ENCODE results near the gene TTC7B. TPM values are rescaled to one million over a fixed set of nuclear protein-coding genes. Genes with fewer than 3 reads are reported as not detected.

The TTC7B gene
- total RNA-seq, 1 experiment from 2014 or later, result 70.6 TPM

GRCh38 chr14:90491911-90492531 is 324.2 kb downstream of the TTC7B start:
- Histone ChIP-seq H3K27ac (ENCODE audit: low read depth, low read length) (no peak overlapping the region), H3K9me2 (ENCODE audit: insufficient read depth) (no peaks in the 10 kb centered on the region), H3K4me2 (ENCODE audit: low read length) (no peak overlapping the region), H3K4me3 (replicated peaks in 1 of 2; ENCODE audit: low read depth in 1 of 2, low read length in 2 of 2) (no peak overlapping the region), H3K27me3 (ENCODE audit: insufficient read depth, low read length) (no peaks in the 10 kb centered on the region), H3K9me3 (ENCODE audit: control insufficient read depth in 1 of 2, insufficient read depth in 1 of 2, low read depth in 1 of 2, low read length in 2 of 2) (no peaks in the 10 kb centered on the region), H4K20me1 (ENCODE audit: insufficient read depth) (no peaks in the 10 kb centered on the region), H3K79me2 (ENCODE audit: insufficient read depth, low read length) (no peaks in the 10 kb centered on the region), H3K9ac (ENCODE audit: low read length) (no peak overlapping the region), H3K36me3 (ENCODE audit: control insufficient read depth in 1 of 2, insufficient read depth in 2 of 2, low read length in 2 of 2) (no peaks in the 10 kb centered on the region), H3K4me1 (ENCODE audit: control insufficient read depth in 1 of 2, insufficient read depth in 2 of 2, low read length in 2 of 2) (peaks cover 0 to 4% of the 10 kb centered on the region in 2 experiments; a peak in 1 of 4 replicates), H2AFZ (ENCODE audit: low read depth, low read length, poor library complexity, severe bottlenecking) (no peak overlapping the region)
- ChIA-PET CTCF (no interaction called here), POLR2A (no interaction called here), RAD21 (ENCODE audit: low non-redundant PET in 1 of 2, low total read pairs in 2 of 2, uncharacterized antibody in 2 of 2, unreplicated experiment in 2 of 2) (no interaction called here)
- BruUV-seq (replicated peaks), result no TSS peak
- TF ChIP-seq TCF7L2 (IDR thresholded peaks at IDR 0.05; ENCODE audit: borderline replicate concordance, extremely low read depth, insufficient read depth, insufficient read length), result no peak
- no peak for TF ChIP-seq SRF (IDR thresholded peaks at IDR 0.05; ENCODE audit: low read depth)
- TF ChIP-seq POLR2A (IDR thresholded peaks at IDR 0.05; ENCODE audit: borderline replicate concordance, extremely low read depth, insufficient read depth, insufficient read length), result no peak
- TF ChIP-seq RAD21 (IDR thresholded peaks at IDR 0.05; ENCODE audit: low read depth), result no peak
- TF ChIP-seq EZH2phosphoT487 (IDR thresholded peaks at IDR 0.05; ENCODE audit: borderline replicate concordance), result no peak
- no peak for TF ChIP-seq CBX3 (IDR thresholded peaks at IDR 0.05; ENCODE audit: low read depth)
- no peak for TF ChIP-seq JUND (IDR thresholded peaks at IDR 0.05)
- TF ChIP-seq CEBPB (IDR thresholded peaks at IDR 0.05; ENCODE audit: low read depth), result no peak
- no peak for TF ChIP-seq REST (IDR thresholded peaks at IDR 0.05; ENCODE audit: low read depth)
- TF ChIP-seq POLR2AphosphoS5 (IDR thresholded peaks at IDR 0.05; ENCODE audit: low read depth, low read length), result no peak
- no peak for TF ChIP-seq SP1 (IDR thresholded peaks at IDR 0.05; ENCODE audit: low read depth)
- TF ChIP-seq EGR1 (IDR thresholded peaks at IDR 0.05; ENCODE audit: low read depth), result no peak
- no peak for TF ChIP-seq ZNF274 (IDR thresholded peaks at IDR 0.05; ENCODE audit: low read depth, low read length)
- TF ChIP-seq FOSL1 (IDR thresholded peaks at IDR 0.05; ENCODE audit: low read depth), result no peak
- no peak for TF ChIP-seq ZFX (IDR thresholded peaks at IDR 0.05)
- intact Hi-C loops (cut with micrococcal nuclease), result no loop called here
- ATAC-seq, result no peak
- DNase-seq (ENCODE audit: low read depth, low spot score), result no peak
